Keratinocyte (primary cell): ENCODE data around the gene CMSS1. TPM values are rescaled to one million over a fixed set of nuclear protein-coding genes. Genes with fewer than 3 reads are reported as not detected.

Experiments used
- DNase-seq: peaks from one replicate; pipeline ENCODE4 v3.0.0-alpha.2; 2011; ENCODE audit warnings: low read depth, missing footprints, low spot score
- FAIRE-seq: peaks from 2 replicates; lab custom pipeline; 2011; peaks lifted over from hg19 to GRCh38; lab: Jason Lieb, UNC
- H2AFZ ChIP-seq: 2 replicates; pipeline ENCODE4 v1.6.0; 2012; ENCODE audit warnings: low read length, control low read depth, inconsistent platforms; ENCODE audit not compliant: control insufficient read depth
- H3K27ac ChIP-seq: 2 replicates; pipeline ENCODE4 v1.5.1; 2011; ENCODE audit warnings: low read length; ENCODE audit not compliant: control insufficient read depth, insufficient read depth
- H3K27me3 ChIP-seq: 3 replicates; pipeline ENCODE4 v1.6.0; 2011; ENCODE audit warnings: low read length; ENCODE audit not compliant: control insufficient read depth, insufficient read depth; ENCODE audit errors: extremely low read depth
- H3K36me3 ChIP-seq, 2 experiments: 2 replicates in 1 of 2; 3 replicates in 1 of 2; pipeline ENCODE4 v1.5.1; 2011; ENCODE audit warnings: low read length in 2 of 2, mild to moderate bottlenecking in 1 of 2; ENCODE audit not compliant: control insufficient read depth in 2 of 2, insufficient read depth in 2 of 2; ENCODE audit errors: extremely low read depth in 1 of 2
- H3K4me1 ChIP-seq: 3 replicates; pipeline ENCODE4 v1.5.1; 2011; ENCODE audit warnings: low read length; ENCODE audit not compliant: control insufficient read depth, insufficient read depth; ENCODE audit errors: extremely low read depth
- H3K4me2 ChIP-seq: 3 replicates; pipeline ENCODE4 v1.6.0; 2011; ENCODE audit warnings: low read depth, low read length; ENCODE audit not compliant: control insufficient read depth, insufficient read depth; ENCODE audit errors: extremely low read depth
- H3K4me3 ChIP-seq, 3 experiments: fragments of 200-600 bp in 1 of 3; sonication (generic) in 1 of 3; 2 replicates in 2 of 3; 3 replicates in 1 of 3; pipeline ENCODE4 v1.5.1; 2011 to 2016; ENCODE audit warnings: low read length in 3 of 3, mild to moderate bottlenecking in 3 of 3, control low read depth in 2 of 3, inconsistent platforms in 1 of 3, low read depth in 1 of 3, mixed read lengths in 1 of 3, mixed run types in 1 of 3, moderate library complexity in 1 of 3; ENCODE audit not compliant: control insufficient read depth in 2 of 3, insufficient read depth in 2 of 3; ENCODE audit errors: extremely low read depth in 1 of 3
- H3K79me2 ChIP-seq: 2 replicates; pipeline ENCODE4 v1.6.0; 2012; ENCODE audit warnings: low read length; ENCODE audit not compliant: control insufficient read depth, insufficient read depth
- H3K9ac ChIP-seq: 3 replicates; pipeline ENCODE4 v1.6.0; 2011; ENCODE audit warnings: low read length; ENCODE audit not compliant: control insufficient read depth, insufficient read depth; ENCODE audit errors: extremely low read depth
- H3K9me1 ChIP-seq: 3 replicates; pipeline ENCODE4 v1.6.0; 2011; ENCODE audit warnings: low read length; ENCODE audit not compliant: control insufficient read depth, insufficient read depth; ENCODE audit errors: extremely low read depth
- H3K9me3 ChIP-seq: 2 replicates; pipeline ENCODE4 v1.5.1; 2012; ENCODE audit warnings: low read depth, low read length; ENCODE audit not compliant: control insufficient read depth
- H4K20me1 ChIP-seq: 3 replicates; pipeline ENCODE4 v1.6.0; 2011; ENCODE audit warnings: low read length; ENCODE audit not compliant: control insufficient read depth, insufficient read depth; ENCODE audit errors: extremely low read depth
- CTCF ChIP-seq, 3 experiments: IDR thresholded peaks in 1 of 3; conservative IDR thresholded peaks in 1 of 3; optimal IDR thresholded peaks in 1 of 3; 2 replicates in 2 of 3; 3 replicates in 1 of 3; pipeline versions ENCODE3 to v1.5.1; 2011; ENCODE audit warnings: low read length in 3 of 3, mild to moderate bottlenecking in 3 of 3, moderate library complexity in 2 of 3, control low read depth in 1 of 3, inconsistent platforms in 1 of 3; ENCODE audit not compliant: insufficient read depth in 2 of 3; ENCODE audit errors: extremely low read depth in 1 of 3
- EZH2 ChIP-seq: IDR thresholded peaks from one replicate; pipeline ENCODE4 v1.6.1; 2012; ENCODE audit warnings: inconsistent platforms, mild to moderate bottlenecking, low read length, moderate library complexity
- dilution Hi-C: fragments of 300-500 bp; cut with MboI; formaldehyde crosslinking; loops from one replicate; pipeline ENCODE4 v1.7.0; 2020; ENCODE audit warnings: low sequenced_read_pairs; ENCODE audit not compliant: extremely low pct_ligation_motif_present
- polyA plus RNA-seq, 5 experiments: library from polyadenylated mRNA; depleted of rRNA in 3 of 5; stranded (reverse) in 3 of 5; stranded (forward) in 1 of 5; unstranded in 1 of 5; fragments of >200 nt; gene quantifications; 1 replicate in 1 of 5; 2 replicates in 3 of 5; 3 replicates in 1 of 5; pipeline versions ENCODE4 v1.2.1 to v1.2.3, GENCODE V29; 2011 to 2012; ENCODE audit warnings: missing spikeins in 2 of 5, low read depth in 1 of 5, low replicate concordance in 1 of 5

Gene CMSS1
- polyA plus RNA-seq, 1 donor (not counting 4 experiments of a cell fraction or from before 2014, with no cell fraction given), result 37.2 TPM

DNA sequence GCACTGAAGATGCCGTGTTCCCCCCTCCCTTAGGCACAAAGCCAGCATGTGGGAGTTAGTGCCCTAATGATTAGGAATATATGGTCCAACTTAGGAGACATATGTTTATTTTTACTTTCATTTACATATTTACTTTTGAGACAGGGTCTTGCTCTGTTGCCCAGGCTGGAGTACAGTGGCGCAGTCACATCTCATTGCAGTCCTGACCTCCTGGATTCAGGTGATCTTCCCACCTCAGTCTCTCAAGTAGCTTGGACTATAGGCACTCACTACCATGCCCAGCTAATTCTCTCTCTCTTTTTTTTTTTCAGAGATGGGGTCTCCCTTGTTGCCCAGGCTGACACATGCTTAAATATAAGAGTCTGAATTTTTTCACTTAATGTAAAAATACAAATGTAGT, 391.5 kb downstream of the CMSS1 start:
- Histone ChIP-seq H3K79me2 (no peaks in the 10 kb centered on the region), H3K4me2 (no peak overlapping the region)
- FAIRE-seq, result no peak

GRCh38 chr3:100209948-100210771, 392.5 kb downstream of the CMSS1 start:
- Histone ChIP-seq H3K4me3 (no peak overlapping the region), H3K27me3 (no peaks in the 10 kb centered on the region), H3K27ac (no peak overlapping the region), H4K20me1 (no peaks in the 10 kb centered on the region), H3K9me3 (no peaks in the 10 kb centered on the region), H3K4me2 (no peak overlapping the region), H3K9me1 (no peaks in the 10 kb centered on the region), H3K9ac (no peak overlapping the region), H3K79me2 (no peaks in the 10 kb centered on the region), H3K36me3 (no peaks in the 10 kb centered on the region), H2AFZ (no peak overlapping the region), H3K4me1 (peaks cover 4% of the 10 kb centered on the region)
- FAIRE-seq (no peak), DNase-seq (no peak)
- TF ChIP-seq EZH2, result no peak
- TF ChIP-seq CTCF (optimal IDR thresholded peaks at IDR 0.05 in 1 of 3, IDR thresholded peaks at IDR 0.05 in 1 of 3, conservative IDR thresholded peaks at IDR 0.05 in 1 of 3; ENCODE audit: extremely low read depth in 1 of 3, insufficient read depth in 2 of 3, low read length in 3 of 3), result no peak
- dilution Hi-C loops, result no loop called here

More for the DNA sequence above, 391.5 kb downstream of the CMSS1 start:
- Histone ChIP-seq H3K27ac (no peak overlapping the region), H3K9me1 (no peaks in the 10 kb centered on the region), H3K4me3 (no peak overlapping the region), H3K4me1 (peaks cover 4% of the 10 kb centered on the region), H3K9me3 (no peaks in the 10 kb centered on the region), H4K20me1 (no peaks in the 10 kb centered on the region), H3K36me3 (no peaks in the 10 kb centered on the region), H3K9ac (no peak overlapping the region), H3K27me3 (no peaks in the 10 kb centered on the region), H2AFZ (no peak overlapping the region)
- DNase-seq, result no peak
- dilution Hi-C loops, result no loop called here
- TF ChIP-seq CTCF (optimal IDR thresholded peaks at IDR 0.05 in 1 of 3, IDR thresholded peaks at IDR 0.05 in 1 of 3, conservative IDR thresholded peaks at IDR 0.05 in 1 of 3; ENCODE audit: extremely low read depth in 1 of 3, insufficient read depth in 2 of 3, low read length in 3 of 3) (no peak), EZH2 (no peak)
